Nephron progenitor cell (in vitro differentiated cells): ENCODE data around the gene ADORA1.

ENCODE experiments used
- DNase-seq: peaks from one replicate; pipeline ENCODE4 v3.0.0; 2021
- H3K27ac Mint-ChIP-seq: 2 replicates; pipeline ENCODE4 v1.8.0; 2021; ENCODE audit warnings: mild to moderate bottlenecking, moderate library complexity, mixed read lengths
- H3K27me3 Mint-ChIP-seq: 2 replicates; pipeline ENCODE4 v1.8.0; 2021; ENCODE audit warnings: mild to moderate bottlenecking, low read depth, mixed read lengths; ENCODE audit not compliant: poor library complexity
- H3K36me3 Mint-ChIP-seq: 2 replicates; pipeline ENCODE4 v1.8.0; 2021; ENCODE audit warnings: low read depth, mixed read lengths
- H3K4me1 Mint-ChIP-seq: 2 replicates; pipeline ENCODE4 v1.8.0; 2021; ENCODE audit warnings: mixed read lengths
- H3K4me3 Mint-ChIP-seq: 2 replicates; pipeline ENCODE4 v1.8.0; 2021; ENCODE audit warnings: mild to moderate bottlenecking, moderate library complexity, mixed read lengths
- H3K9me3 Mint-ChIP-seq: 2 replicates; pipeline ENCODE4 v1.8.0; 2021; ENCODE audit warnings: mild to moderate bottlenecking, moderate library complexity, mixed read lengths
- TF ChIP-seq, protein P1 (sequence below): fragments of 200-600 bp; sonication (generic); IDR thresholded peaks from 2 replicates; pipeline ENCODE4 v1.5.0; 2021; ENCODE audit warnings: antibody characterized with exemption

The ADORA1 gene

DNA sequence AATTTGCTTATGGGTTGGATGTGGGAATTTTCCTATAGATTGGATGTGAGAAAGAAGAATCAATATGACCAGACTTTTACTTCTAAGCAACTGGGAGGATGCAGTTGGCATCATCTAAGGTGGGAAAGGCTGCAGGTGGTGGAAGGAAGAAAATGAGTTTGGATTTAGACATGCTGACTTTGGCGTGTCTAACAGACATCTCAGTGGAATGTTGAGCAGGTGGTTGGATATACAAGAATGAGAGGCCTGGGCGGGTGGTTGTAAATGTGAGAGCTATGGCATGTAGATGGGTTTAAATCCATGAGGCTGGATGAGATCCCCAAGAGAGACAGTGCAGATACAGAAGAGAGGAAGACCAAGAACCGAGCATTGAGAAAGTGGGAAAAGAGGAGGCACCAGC, 10.5 kb downstream of the ADORA1 start:
- Mint-ChIP-seq H3K9me3 (no peaks in the 10 kb centered on the region), H3K27me3 (peaks cover 5% of the 10 kb centered on the region), H3K4me1 (peaks cover 8% of the 10 kb centered on the region), H3K27ac (no peak overlapping the region), H3K4me3 (no peak overlapping the region), H3K36me3 (no peaks in the 10 kb centered on the region)
- TF ChIP-seq, protein P1, sequence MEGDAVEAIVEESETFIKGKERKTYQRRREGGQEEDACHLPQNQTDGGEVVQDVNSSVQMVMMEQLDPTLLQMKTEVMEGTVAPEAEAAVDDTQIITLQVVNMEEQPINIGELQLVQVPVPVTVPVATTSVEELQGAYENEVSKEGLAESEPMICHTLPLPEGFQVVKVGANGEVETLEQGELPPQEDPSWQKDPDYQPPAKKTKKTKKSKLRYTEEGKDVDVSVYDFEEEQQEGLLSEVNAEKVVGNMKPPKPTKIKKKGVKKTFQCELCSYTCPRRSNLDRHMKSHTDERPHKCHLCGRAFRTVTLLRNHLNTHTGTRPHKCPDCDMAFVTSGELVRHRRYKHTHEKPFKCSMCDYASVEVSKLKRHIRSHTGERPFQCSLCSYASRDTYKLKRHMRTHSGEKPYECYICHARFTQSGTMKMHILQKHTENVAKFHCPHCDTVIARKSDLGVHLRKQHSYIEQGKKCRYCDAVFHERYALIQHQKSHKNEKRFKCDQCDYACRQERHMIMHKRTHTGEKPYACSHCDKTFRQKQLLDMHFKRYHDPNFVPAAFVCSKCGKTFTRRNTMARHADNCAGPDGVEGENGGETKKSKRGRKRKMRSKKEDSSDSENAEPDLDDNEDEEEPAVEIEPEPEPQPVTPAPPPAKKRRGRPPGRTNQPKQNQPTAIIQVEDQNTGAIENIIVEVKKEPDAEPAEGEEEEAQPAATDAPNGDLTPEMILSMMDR: no peak
- no peak for DNase-seq

DNA sequence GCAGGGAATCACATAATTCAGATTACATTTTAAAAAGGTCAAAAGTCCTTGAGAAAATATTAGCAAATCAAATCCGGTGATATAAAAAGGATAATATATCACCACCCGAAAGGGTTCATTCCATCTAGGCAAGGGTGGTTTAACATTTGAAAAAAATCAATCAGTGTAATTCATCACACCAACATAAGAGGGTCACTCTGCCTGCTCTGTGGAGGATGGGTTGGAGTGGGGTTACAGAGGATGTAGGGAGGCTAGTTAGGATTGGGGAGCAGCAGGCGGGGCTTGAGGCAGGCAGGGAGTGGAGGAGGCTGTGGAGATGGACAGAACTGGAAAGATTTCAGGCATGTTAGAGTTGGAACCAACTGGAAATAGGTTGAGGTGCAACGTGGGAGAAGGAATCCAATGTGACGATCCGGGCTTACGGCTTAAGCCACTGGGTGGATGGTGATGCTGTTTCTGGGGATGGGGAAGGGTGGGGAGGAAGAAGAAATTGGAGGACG, 12.5 kb downstream of the ADORA1 start:
- Mint-ChIP-seq H3K27me3 (peaks cover 9% of the 10 kb centered on the region), H3K4me3 (no peak overlapping the region), H3K9me3 (peaks cover 5% of the 10 kb centered on the region), H3K27ac (no peak overlapping the region), H3K36me3 (peaks cover 4% of the 10 kb centered on the region), H3K4me1 (peaks cover 11% of the 10 kb centered on the region)
- DNase-seq: no peak
- TF ChIP-seq, protein P1: no peak

DNA sequence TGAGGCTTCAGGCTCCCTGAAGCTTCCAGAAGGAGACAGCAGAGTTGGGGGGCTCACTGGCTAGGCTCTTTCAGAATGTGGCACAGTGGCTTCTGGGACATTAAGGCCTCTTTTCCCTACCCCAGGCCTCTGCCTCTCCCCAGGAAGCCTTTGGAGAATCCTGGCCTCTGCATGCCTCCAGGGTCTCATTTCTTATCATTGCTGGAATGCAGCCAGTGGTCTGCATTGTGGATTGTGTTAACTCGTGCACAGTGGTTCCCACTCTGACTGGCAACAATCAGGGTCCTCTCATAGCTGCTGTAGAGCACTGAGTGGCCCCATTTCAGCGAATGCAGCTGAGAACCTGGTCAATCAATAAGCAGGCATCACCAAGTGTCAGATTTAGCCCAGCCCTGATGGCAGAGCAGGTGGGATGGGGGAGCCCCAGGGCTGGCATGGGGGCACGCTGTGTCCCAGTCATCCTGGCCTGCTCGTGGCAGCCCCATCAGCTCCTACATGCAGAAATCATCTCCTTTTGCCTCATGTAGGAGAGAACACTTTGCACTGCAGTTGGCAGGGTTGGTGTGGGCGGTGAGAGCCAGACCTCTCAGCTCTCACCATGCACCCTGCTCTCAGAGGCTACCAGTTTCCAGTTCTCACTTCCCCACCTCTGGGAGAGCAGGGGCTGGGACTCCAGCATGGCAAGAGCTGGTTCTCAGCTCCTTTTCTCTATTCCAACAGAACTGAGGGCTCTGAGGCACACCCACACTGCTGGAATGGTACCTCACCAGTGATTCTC, 13.4 kb downstream of the ADORA1 start:
- DNase-seq: no peak
- H3K27me3 Mint-ChIP-seq: peaks cover 7% of the 10 kb centered on the region
- H3K36me3 Mint-ChIP-seq: peaks cover 4% of the 10 kb centered on the region
- no peak overlapping the region for H3K27ac Mint-ChIP-seq
- H3K4me1 Mint-ChIP-seq: peaks cover 18% of the 10 kb centered on the region
- TF ChIP-seq, protein P1: no peak
- H3K4me3 Mint-ChIP-seq: no peak overlapping the region
- peaks cover 5% of the 10 kb centered on the region for H3K9me3 Mint-ChIP-seq

DNA sequence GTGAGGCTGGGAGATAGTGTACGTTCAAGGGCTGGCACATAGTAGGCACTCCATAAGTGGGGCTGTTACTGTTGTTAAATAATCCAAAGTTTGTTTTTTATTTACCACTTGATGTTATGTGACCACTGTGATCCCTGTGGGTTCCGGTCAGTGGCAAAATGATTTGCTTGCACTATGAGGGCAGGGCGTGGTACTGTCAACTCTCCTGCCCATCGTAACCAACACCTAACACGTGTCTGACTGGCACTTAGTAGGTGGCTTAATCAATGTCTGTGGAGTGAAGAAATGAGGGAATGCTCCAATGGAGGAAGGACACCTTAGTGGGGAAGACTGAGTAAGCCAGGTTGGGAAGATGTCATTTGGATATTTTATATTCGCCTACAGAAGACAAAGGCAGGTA, 14.6 kb downstream of the ADORA1 start:
- H3K4me1 Mint-ChIP-seq: peaks cover 20% of the 10 kb centered on the region
- peaks cover 4% of the 10 kb centered on the region for H3K27me3 Mint-ChIP-seq
- no peak overlapping the region for H3K27ac Mint-ChIP-seq
- TF ChIP-seq, protein P1: no peak
- peaks cover 5% of the 10 kb centered on the region for H3K9me3 Mint-ChIP-seq
- peaks cover 4% of the 10 kb centered on the region for H3K36me3 Mint-ChIP-seq
- DNase-seq: no peak
- no peak overlapping the region for H3K4me3 Mint-ChIP-seq

DNA sequence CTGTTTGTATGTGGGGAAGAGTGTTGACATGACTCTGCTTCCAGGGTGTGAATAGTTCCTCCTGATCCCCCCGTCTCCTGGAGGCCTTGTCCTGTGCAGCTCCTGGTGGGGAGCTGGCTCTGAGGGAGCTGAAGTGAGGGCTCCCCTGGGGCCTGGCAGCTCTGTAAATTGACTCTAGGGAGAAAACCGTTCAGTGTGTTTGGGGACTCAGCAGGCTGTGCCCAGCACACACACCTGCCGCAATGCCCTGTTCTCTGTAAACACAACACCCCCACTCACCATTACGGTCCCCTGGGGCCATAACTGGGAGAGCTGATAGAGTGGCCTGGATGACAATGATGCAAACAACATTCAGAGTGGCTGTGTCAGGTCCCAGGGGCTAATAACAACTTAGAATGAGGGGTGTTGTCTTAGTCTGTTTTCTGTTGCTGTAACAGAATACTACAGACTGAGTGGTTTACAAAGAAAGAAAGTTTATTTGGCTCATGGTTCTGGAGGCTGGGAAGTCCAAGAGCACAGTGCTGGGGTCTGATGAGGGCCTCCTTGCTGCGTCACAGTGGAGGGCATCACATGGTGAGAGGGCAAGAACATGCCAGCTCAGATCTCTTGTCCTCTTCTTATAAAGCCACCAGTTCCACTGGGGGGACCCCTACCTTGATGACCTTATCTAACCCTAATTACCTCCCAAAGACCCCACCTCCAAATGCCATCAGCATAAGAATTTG, 15.3 kb downstream of the ADORA1 start:
- Mint-ChIP-seq H3K27me3 (peaks cover 4% of the 10 kb centered on the region), H3K4me1 (peaks cover 24% of the 10 kb centered on the region)
- TF ChIP-seq, protein P1: no peak

More for the DNA sequence above, 15.3 kb downstream of the ADORA1 start:
- H3K4me3 Mint-ChIP-seq: no peak overlapping the region
- no peak overlapping the region for H3K27ac Mint-ChIP-seq
- H3K36me3 Mint-ChIP-seq: peaks cover 4% of the 10 kb centered on the region
- peaks cover 5% of the 10 kb centered on the region for H3K9me3 Mint-ChIP-seq
- no peak for DNase-seq
